Bronchial epithelial cell (primary cell): ENCODE results near the gene GRAMD1C. TPM values are rescaled to one million over a fixed set of nuclear protein-coding genes. Genes with fewer than 3 reads are reported as not detected.
"Not testable (repeated sequence)": the region's sequence is repeated elsewhere in the genome, so short reads cannot be mapped to it uniquely, and the experiment has no call there.

Experiments used
- DNase-seq: peaks from one replicate; pipeline ENCODE4 v3.0.0-alpha.2; 2010; ENCODE audit warnings: low read depth
- FAIRE-seq: peaks from 2 replicates; lab custom pipeline; 2011; peaks lifted over from hg19 to GRCh38; lab: Jason Lieb, UNC
- H3K27me3 ChIP-seq: 2 replicates; pipeline ENCODE4 v1.5.1; 2011; ENCODE audit warnings: low read length; ENCODE audit not compliant: control insufficient read depth, insufficient read depth
- H3K36me3 ChIP-seq: 2 replicates; pipeline ENCODE4 v1.5.1; 2011; ENCODE audit warnings: low read length; ENCODE audit not compliant: control insufficient read depth, insufficient read depth
- H3K4me3 ChIP-seq: 2 replicates; pipeline ENCODE4 v1.5.1; 2011; ENCODE audit warnings: mild to moderate bottlenecking, low read depth, low read length, control low read depth
- total RNA-seq: library from RNA; depleted of rRNA; stranded (reverse); fragments of >200 nt; gene quantifications from 2 replicates; pipeline ENCODE4 v1.2.1, GENCODE V29; 2014
- TF ChIP-seq, protein P1 (sequence below): IDR thresholded peaks from 2 replicates; pipeline ENCODE4 v1.5.1; 2011; ENCODE audit warnings: mild to moderate bottlenecking, moderate library complexity, low read length, control low read depth, inconsistent platforms; ENCODE audit not compliant: insufficient read depth, severe bottlenecking

The GRAMD1C gene
- total RNA-seq, 1 donor from 2014 or later = 1.1 TPM

- no peaks in the 10 kb centered on the region for H3K36me3 ChIP-seq
- DNase-seq (peak; percentile 51), FAIRE-seq (no peak)
- no peaks in the 10 kb centered on the region for H3K27me3 ChIP-seq
- TF ChIP-seq, protein P1, sequence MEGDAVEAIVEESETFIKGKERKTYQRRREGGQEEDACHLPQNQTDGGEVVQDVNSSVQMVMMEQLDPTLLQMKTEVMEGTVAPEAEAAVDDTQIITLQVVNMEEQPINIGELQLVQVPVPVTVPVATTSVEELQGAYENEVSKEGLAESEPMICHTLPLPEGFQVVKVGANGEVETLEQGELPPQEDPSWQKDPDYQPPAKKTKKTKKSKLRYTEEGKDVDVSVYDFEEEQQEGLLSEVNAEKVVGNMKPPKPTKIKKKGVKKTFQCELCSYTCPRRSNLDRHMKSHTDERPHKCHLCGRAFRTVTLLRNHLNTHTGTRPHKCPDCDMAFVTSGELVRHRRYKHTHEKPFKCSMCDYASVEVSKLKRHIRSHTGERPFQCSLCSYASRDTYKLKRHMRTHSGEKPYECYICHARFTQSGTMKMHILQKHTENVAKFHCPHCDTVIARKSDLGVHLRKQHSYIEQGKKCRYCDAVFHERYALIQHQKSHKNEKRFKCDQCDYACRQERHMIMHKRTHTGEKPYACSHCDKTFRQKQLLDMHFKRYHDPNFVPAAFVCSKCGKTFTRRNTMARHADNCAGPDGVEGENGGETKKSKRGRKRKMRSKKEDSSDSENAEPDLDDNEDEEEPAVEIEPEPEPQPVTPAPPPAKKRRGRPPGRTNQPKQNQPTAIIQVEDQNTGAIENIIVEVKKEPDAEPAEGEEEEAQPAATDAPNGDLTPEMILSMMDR = peak; percentile 31
- H3K4me3 ChIP-seq = no peak overlapping the region
Observed at GRCh38 chr3:113844622-113845222, 6.1 kb downstream of the GRAMD1C start.

DNA sequence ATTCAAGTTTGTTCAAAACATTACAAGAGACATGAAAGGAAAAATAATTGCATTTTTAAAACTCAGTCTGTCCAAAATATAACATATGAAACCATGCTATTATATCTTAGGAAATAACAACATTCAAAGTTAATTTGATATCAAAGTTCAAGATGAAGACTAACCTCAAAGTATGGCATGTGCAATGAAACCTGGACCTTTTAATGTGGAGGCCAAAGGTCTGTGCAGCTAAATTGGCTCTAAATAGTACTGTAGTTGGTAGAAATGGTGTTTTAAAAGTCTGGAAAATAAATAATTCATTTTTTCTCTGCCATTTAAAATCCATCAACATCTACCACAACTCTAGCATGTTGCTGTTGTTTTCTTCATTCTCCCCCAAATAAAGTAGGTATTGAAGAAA lies 8.7 kb downstream of the GRAMD1C start:
- no peak for FAIRE-seq
- TF ChIP-seq, protein P1 = no peak
- no peaks in the 10 kb centered on the region for H3K36me3 ChIP-seq

GRCh38 chr3:113847664-113848461 lies 9.3 kb downstream of the GRAMD1C start:
- no peak overlapping the region for H3K4me3 ChIP-seq
- DNase-seq = peak; percentile 98
- no peak for FAIRE-seq
- no peaks in the 10 kb centered on the region for H3K27me3 ChIP-seq
- no peaks in the 10 kb centered on the region for H3K36me3 ChIP-seq
- TF ChIP-seq, protein P1 = no peak

More for the DNA sequence above, 8.7 kb downstream of the GRAMD1C start:
- DNase-seq = no peak
- H3K4me3 ChIP-seq = no peak overlapping the region
- H3K27me3 ChIP-seq = no peaks in the 10 kb centered on the region

GRCh38 chr3:113849071-113849470 lies 10.5 kb downstream of the GRAMD1C start:
- H3K4me3 ChIP-seq, DNase-seq, FAIRE-seq, H3K36me3 ChIP-seq, H3K27me3 ChIP-seq: not testable (repeated sequence)

- H3K36me3 ChIP-seq, DNase-seq, FAIRE-seq, H3K27me3 ChIP-seq, H3K4me3 ChIP-seq: not testable (repeated sequence)
Observed at GRCh38 chr3:113849841-113850240, 11.3 kb downstream of the GRAMD1C start.

- DNase-seq, FAIRE-seq, H3K27me3 ChIP-seq: not testable (repeated sequence)
Observed at GRCh38 chr3:113850391-113850790, 11.8 kb downstream of the GRAMD1C start.

DNA sequence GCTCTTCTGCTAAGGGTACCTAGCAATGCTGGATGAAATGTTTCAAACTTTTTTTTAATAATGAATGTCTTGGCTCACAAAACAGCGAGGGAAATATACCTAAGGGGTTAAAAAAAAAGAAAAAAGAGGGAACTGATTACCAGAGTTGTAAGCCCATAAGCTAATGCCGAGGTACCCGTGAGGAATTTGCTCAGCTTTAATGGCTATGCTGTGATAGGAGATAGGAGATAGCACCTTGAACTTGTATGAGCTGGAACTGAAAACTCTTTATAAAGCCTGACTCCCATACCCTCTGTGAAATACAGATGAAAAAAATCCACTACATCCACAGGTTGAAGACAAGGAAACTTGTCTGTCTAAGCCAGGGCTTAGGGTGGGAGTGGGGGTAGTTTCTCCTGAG lies 13.9 kb downstream of the GRAMD1C start:
- DNase-seq (no peak), FAIRE-seq (no peak)
- TF ChIP-seq, protein P1 = no peak

More at GRCh38 chr3:113850391-113850790, 11.8 kb downstream of the GRAMD1C start:
- H3K36me3 ChIP-seq, H3K4me3 ChIP-seq: not testable (repeated sequence)

More for the DNA sequence above, 13.9 kb downstream of the GRAMD1C start:
- H3K27me3 ChIP-seq = no peaks in the 10 kb centered on the region
- no peak overlapping the region for H3K4me3 ChIP-seq
- H3K36me3 ChIP-seq = no peaks in the 10 kb centered on the region
